NCI-H146 (cell line): ENCODE data around the gene SESTD1.

Source experiments
- DNase-seq: peaks from one replicate; lab custom pipeline; 2025; lab: John Stamatoyannopoulos, UW

Gene SESTD1

GRCh38 chr2:179184610-179185009 lies 80.0 kb downstream of the SESTD1 start:
- no peak for DNase-seq

GRCh38 chr2:179181002-179181401 lies 83.6 kb downstream of the SESTD1 start:
- DNase-seq = no peak

- DNase-seq = no peak
Observed at GRCh38 chr2:179180242-179180641, 84.4 kb downstream of the SESTD1 start.

GRCh38 chr2:179179719-179180118 lies 84.9 kb downstream of the SESTD1 start:
- DNase-seq = no peak

GRCh38 chr2:179177694-179178093 lies 86.9 kb downstream of the SESTD1 start:
- no peak for DNase-seq

GRCh38 chr2:179174240-179174639 lies 90.4 kb downstream of the SESTD1 start:
- DNase-seq = no peak

GRCh38 chr2:179172894-179173293 lies 91.7 kb downstream of the SESTD1 start:
- DNase-seq = no peak

GRCh38 chr2:179171371-179171770 lies 93.3 kb downstream of the SESTD1 start:
- no peak for DNase-seq

- no peak for DNase-seq
Observed at GRCh38 chr2:179170901-179171300, 93.7 kb downstream of the SESTD1 start.

- DNase-seq = no peak
Observed at GRCh38 chr2:179165356-179166000, 99.2 kb downstream of the SESTD1 start.

- no peak for DNase-seq
Observed at GRCh38 chr2:179141206-179141605, 123.4 kb downstream of the SESTD1 start.

GRCh38 chr2:179140571-179140970 lies 124.1 kb downstream of the SESTD1 start:
- no peak for DNase-seq

GRCh38 chr2:179139506-179139905 lies 125.1 kb downstream of the SESTD1 start:
- no peak for DNase-seq

GRCh38 chr2:179137200-179137759 lies 127.4 kb downstream of the SESTD1 start:
- no peak for DNase-seq

- DNase-seq = no peak
Observed at GRCh38 chr2:179133016-179133415, 131.6 kb downstream of the SESTD1 start.

GRCh38 chr2:179132076-179132475 lies 132.6 kb downstream of the SESTD1 start:
- DNase-seq = no peak

GRCh38 chr2:179130560-179130959 lies 134.1 kb downstream of the SESTD1 start:
- no peak for DNase-seq

- DNase-seq = no peak
Observed at GRCh38 chr2:179129574-179130238, 134.9 kb downstream of the SESTD1 start.

GRCh38 chr2:179125404-179125803 lies 139.2 kb downstream of the SESTD1 start:
- no peak for DNase-seq

GRCh38 chr2:179124282-179124681 lies 140.3 kb downstream of the SESTD1 start:
- no peak for DNase-seq

GRCh38 chr2:179123272-179123662 lies 141.4 kb downstream of the SESTD1 start:
- no peak for DNase-seq

- DNase-seq = no peak
Observed at GRCh38 chr2:179107737-179108136, 156.9 kb downstream of the SESTD1 start.

- DNase-seq = peak; percentile 91
Observed at GRCh38 chr2:179106676-179107428, 157.8 kb downstream of the SESTD1 start.
